ENCODE results near the gene KLRC4.

DNA sequence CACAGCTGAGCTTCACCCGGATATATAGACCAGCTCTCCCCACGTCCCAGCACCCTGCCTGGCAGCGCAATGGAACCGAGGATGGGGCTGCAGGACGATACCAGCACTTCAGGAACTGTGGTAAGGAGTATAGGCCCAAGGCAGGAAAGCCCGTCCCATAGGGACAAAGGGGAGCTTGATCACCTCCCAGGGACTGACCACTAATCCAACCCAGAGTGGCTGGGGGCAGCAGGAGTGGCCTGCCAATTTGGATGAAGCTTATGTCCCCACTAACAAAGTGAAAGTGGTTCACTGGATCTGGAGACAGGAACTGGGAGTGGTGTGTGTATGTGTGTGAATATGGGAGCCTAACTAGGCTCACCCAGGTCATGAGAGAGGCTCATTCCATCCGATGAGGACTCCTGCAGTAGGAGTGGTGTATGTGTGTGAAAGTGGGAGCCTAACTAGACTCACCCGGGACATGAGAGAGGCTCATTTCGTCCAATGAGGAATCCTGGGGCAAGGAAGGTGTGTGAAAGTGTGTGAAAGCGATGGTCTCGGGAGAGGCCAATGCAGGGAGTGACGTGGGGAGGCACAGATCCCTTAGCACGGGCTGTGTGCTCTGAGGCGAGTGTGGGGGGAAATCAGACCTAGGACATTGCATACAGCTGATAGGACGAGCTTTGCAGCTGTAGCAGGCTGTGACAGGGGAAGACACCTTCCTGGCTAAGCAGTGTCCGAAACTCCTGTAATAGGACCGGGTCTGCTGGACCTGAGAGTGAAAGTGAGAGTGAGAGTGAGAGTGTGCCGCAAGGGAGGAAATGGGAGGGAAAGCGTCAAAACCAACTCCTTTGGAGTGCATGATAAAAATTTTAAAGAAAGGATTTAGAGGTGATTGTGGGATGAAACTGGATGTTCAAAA, 45.4 kb downstream of the KLRC4 start:
- TF ChIP-seq, protein P1, sequence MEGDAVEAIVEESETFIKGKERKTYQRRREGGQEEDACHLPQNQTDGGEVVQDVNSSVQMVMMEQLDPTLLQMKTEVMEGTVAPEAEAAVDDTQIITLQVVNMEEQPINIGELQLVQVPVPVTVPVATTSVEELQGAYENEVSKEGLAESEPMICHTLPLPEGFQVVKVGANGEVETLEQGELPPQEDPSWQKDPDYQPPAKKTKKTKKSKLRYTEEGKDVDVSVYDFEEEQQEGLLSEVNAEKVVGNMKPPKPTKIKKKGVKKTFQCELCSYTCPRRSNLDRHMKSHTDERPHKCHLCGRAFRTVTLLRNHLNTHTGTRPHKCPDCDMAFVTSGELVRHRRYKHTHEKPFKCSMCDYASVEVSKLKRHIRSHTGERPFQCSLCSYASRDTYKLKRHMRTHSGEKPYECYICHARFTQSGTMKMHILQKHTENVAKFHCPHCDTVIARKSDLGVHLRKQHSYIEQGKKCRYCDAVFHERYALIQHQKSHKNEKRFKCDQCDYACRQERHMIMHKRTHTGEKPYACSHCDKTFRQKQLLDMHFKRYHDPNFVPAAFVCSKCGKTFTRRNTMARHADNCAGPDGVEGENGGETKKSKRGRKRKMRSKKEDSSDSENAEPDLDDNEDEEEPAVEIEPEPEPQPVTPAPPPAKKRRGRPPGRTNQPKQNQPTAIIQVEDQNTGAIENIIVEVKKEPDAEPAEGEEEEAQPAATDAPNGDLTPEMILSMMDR (IDR thresholded peaks at IDR 0.05): no peak
- peak; percentile 58 for TF ChIP-seq POLR2A (IDR thresholded peaks at IDR 0.05)

All from transverse colon (tissue), 3 donors.